Suprapubic skin (tissue), 3 donors: ENCODE data around the gene ANKRD40.

Source experiments
- CTCF ChIP-seq, 2 donors: fragments of 200-600 bp in 1 of 2; fragments of 450-650 bp in 1 of 2; sonication (generic) in 1 of 2; IDR thresholded peaks; one replicate each; pipeline ENCODE4 v1.5.1; 2016 to 2019; ENCODE audit warnings: antibody characterized with exemption in 2 of 2, mild to moderate bottlenecking in 1 of 2, moderate library complexity in 1 of 2
- EP300 ChIP-seq: sonication (generic); formaldehyde crosslinking; IDR thresholded peaks from one replicate; pipeline ENCODE4 v1.6.1; 2017; ENCODE audit warnings: antibody characterized with exemption
- POLR2A ChIP-seq, 2 donors: fragments of 450-650 bp; IDR thresholded peaks; one replicate each; pipeline ENCODE4 v1.6.1; 2017; ENCODE audit warnings: antibody characterized with exemption in 2 of 2, mild to moderate bottlenecking in 2 of 2, moderate library complexity in 2 of 2

GRCh38 chr17:50745631-50746030 is 37.9 kb upstream of the ANKRD40 start:
- TF ChIP-seq EP300, result no peak
- no peak for TF ChIP-seq CTCF (IDR thresholded peaks at IDR 0.05)
- no peak for TF ChIP-seq POLR2A (IDR thresholded peaks at IDR 0.05)
